HepG2 (cell line): ENCODE data around the gene RPS6KA2.

Source experiments
- HOXD1 ChIP-seq: sonication (generic); formaldehyde crosslinking; IDR thresholded peaks from 2 replicates; pipeline ENCODE4 v1.5.0; 2020; ENCODE audit warnings: missing genetic modification reagents
- RARA ChIP-seq: IDR thresholded peaks from 2 replicates; pipeline ENCODE4 v1.6.1; 2016; ENCODE audit warnings: missing genetic modification reagents, missing compliant biosample characterization
- TBX2 ChIP-seq: sonication (generic); formaldehyde crosslinking; IDR thresholded peaks from 2 replicates; pipeline ENCODE4 v1.5.0; 2020; ENCODE audit warnings: missing genetic modification reagents, mild to moderate bottlenecking, borderline replicate concordance

GRCh38 chr6:166448432-166448831, 178.6 kb downstream of the RPS6KA2 start:
- TF ChIP-seq HOXD1 (no peak), TBX2 (CRISPR knock-in tag) (no peak), RARA (CRISPR knock-in tag) (no peak)
